Panc1 (cell line): Measurements from ENCODE around the gene SLC38A1. TPM values are rescaled to one million over a fixed set of nuclear protein-coding genes. Genes with fewer than 3 reads are reported as not detected.

Source experiments
- ATAC-seq: fragments of 200-7000 bp; cut with Tn5 transposase; 2 replicates; pipeline ENCODE4 v1.9.1; 2020; ENCODE audit warnings: mild to moderate bottlenecking, moderate library complexity
- BruUV-seq: library from RNA; stranded (reverse); fragments of 400-500 nt; replicated peaks from 2 replicates; lab custom pipeline; 2021; lab: Mats Ljungman, UMichigan
- CTCF ChIA-PET: fragments of 300-600 bp; sonication (Branson Sonifier 250); formaldehyde crosslinking; loops from one replicate; lab custom pipeline; 2022; ENCODE audit warnings: antibody characterized with exemption; lab: Charles Lee
- POLR2A ChIA-PET: fragments of 300-600 bp; sonication (Branson Sonifier 250); formaldehyde crosslinking; loops from one replicate; lab custom pipeline; 2022; ENCODE audit warnings: antibody characterized with exemption; lab: Charles Lee
- DNase-seq: peaks from one replicate; pipeline ENCODE4 v3.0.0-alpha.2; 2010; ENCODE audit warnings: low read depth, low spot score
- H3K27ac ChIP-seq: 2 replicates; pipeline ENCODE4 v1.5.1; 2011; ENCODE audit warnings: mild to moderate bottlenecking, low read length, inconsistent platforms
- H3K27me3 ChIP-seq: fragments of 200-500 bp; sonication (Bioruptor generic); 2 replicates; pipeline ENCODE4 v1.6.0; 2014; ENCODE audit warnings: low read length, inconsistent platforms; ENCODE audit not compliant: control insufficient read depth, insufficient read depth
- H3K36me3 ChIP-seq: fragments of 200-500 bp; sonication (Bioruptor generic); 2 replicates; pipeline ENCODE4 v1.5.1; 2014; ENCODE audit warnings: inconsistent platforms, mild to moderate bottlenecking, low read length, moderate library complexity; ENCODE audit not compliant: control insufficient read depth, insufficient read depth
- H3K4me1 ChIP-seq: 2 replicates; pipeline ENCODE4 v1.5.1; 2011; ENCODE audit warnings: inconsistent platforms, mild to moderate bottlenecking, low read length, moderate library complexity; ENCODE audit not compliant: control insufficient read depth, insufficient read depth
- H3K4me3 ChIP-seq, 2 experiments: 2 replicates each; pipeline ENCODE4 v1.5.1; 2011 to 2012; ENCODE audit warnings: low read depth in 2 of 2, low read length in 2 of 2, mild to moderate bottlenecking in 2 of 2, inconsistent platforms in 1 of 2, moderate library complexity in 1 of 2
- H3K9me3 ChIP-seq: fragments of 200-500 bp; sonication (Bioruptor generic); 2 replicates; pipeline ENCODE4 v1.5.1; 2014; ENCODE audit warnings: low read depth, mild to moderate bottlenecking, inconsistent platforms, low read length, moderate library complexity; ENCODE audit not compliant: control insufficient read depth, insufficient read depth
- CTCF ChIP-seq: fragments of 450-650 bp; IDR thresholded peaks from 2 replicates; pipeline ENCODE4 v1.5.1; 2017; ENCODE audit warnings: mild to moderate bottlenecking
- POLR2AphosphoS5 ChIP-seq: IDR thresholded peaks from 2 replicates; pipeline ENCODE4 v1.6.1; 2012; ENCODE audit warnings: mild to moderate bottlenecking, low read depth, low read length, moderate library complexity
- REST ChIP-seq, 2 experiments: IDR thresholded peaks; 2 replicates each; pipeline ENCODE4 v1.6.1; 2011 to 2012; ENCODE audit warnings: low read depth in 2 of 2, control low read depth in 1 of 2, low read length in 1 of 2, mild to moderate bottlenecking in 1 of 2, moderate library complexity in 1 of 2; ENCODE audit not compliant: insufficient read depth in 1 of 2
- SIN3A ChIP-seq: IDR thresholded peaks from 2 replicates; pipeline ENCODE4 v1.6.1; 2012; ENCODE audit warnings: low read depth, mild to moderate bottlenecking, low read length, moderate library complexity, borderline replicate concordance; ENCODE audit not compliant: insufficient read depth
- TCF7L2 ChIP-seq: IDR thresholded peaks from 2 replicates; pipeline ENCODE4 v1.6.1; 2011; ENCODE audit warnings: mild to moderate bottlenecking, low read depth, low read length, inconsistent platforms
- in situ Hi-C: cut with HindIII; loops from 2 replicates; pipeline ENCODE4 v1.10.0; 2016; ENCODE audit warnings: low sequenced_read_pairs, low pct_unique_long_range_greater_than_20kb
- intact Hi-C: fragments of 100-400 bp; cut with micrococcal nuclease; formaldehyde crosslinking; loops from one replicate; pipeline ENCODE4 v1.10.0; 2022; ENCODE audit not compliant: unreplicated experiment
- total RNA-seq: library from RNA; stranded (reverse); gene quantifications from one replicate; pipeline ENCODE4 v1.2.1, GENCODE V29; 2021; ENCODE audit not compliant: unreplicated experiment

The SLC38A1 gene
- total RNA-seq, 1 experiment from 2014 or later = 127 TPM

GRCh38 chr12:46233423-46233822, 35.4 kb downstream of the SLC38A1 start:
- POLR2A ChIA-PET = no interaction called here
- in situ Hi-C loops = no loop called here
- CTCF ChIA-PET = no interaction called here

GRCh38 chr12:46230983-46231382, 37.9 kb downstream of the SLC38A1 start:
- intact Hi-C loops = no loop called here
- no peaks in the 10 kb centered on the region for H3K27me3 ChIP-seq
- no peak for ATAC-seq
- H3K27ac ChIP-seq = no peak overlapping the region
- H3K9me3 ChIP-seq = no peaks in the 10 kb centered on the region
- no peak overlapping the region for H3K4me3 ChIP-seq
- ChIA-PET POLR2A (no interaction called here), CTCF (no interaction called here)
- TF ChIP-seq TCF7L2 (no peak), SIN3A (no peak), REST (IDR thresholded peaks at IDR 0.05; ENCODE audit: insufficient read depth in 1 of 2, low read depth in 2 of 2, low read length in 1 of 2) (no peak), CTCF (no peak), POLR2AphosphoS5 (no peak)
- in situ Hi-C loops = no loop called here
- peaks cover 15% of the 10 kb centered on the region for H3K36me3 ChIP-seq
- no peaks in the 10 kb centered on the region for H3K4me1 ChIP-seq
- no peak for DNase-seq
- no TSS peak for BruUV-seq

More at GRCh38 chr12:46233423-46233822, 35.4 kb downstream of the SLC38A1 start:
- BruUV-seq = no TSS peak
- Histone ChIP-seq H3K27me3 (no peaks in the 10 kb centered on the region), H3K36me3 (peaks cover 8% of the 10 kb centered on the region; the same call in 1 of the 2 replicates), H3K9me3 (no peaks in the 10 kb centered on the region), H3K27ac (no peak overlapping the region), H3K4me3 (no peak overlapping the region), H3K4me1 (no peaks in the 10 kb centered on the region)
- intact Hi-C loops = no loop called here
- TF ChIP-seq TCF7L2 = no peak
- TF ChIP-seq CTCF = no peak
- no peak for TF ChIP-seq POLR2AphosphoS5
- TF ChIP-seq REST (IDR thresholded peaks at IDR 0.05; ENCODE audit: insufficient read depth in 1 of 2, low read depth in 2 of 2, low read length in 1 of 2) = no peak
- TF ChIP-seq SIN3A = no peak
- DNase-seq (no peak), ATAC-seq (no peak)
